ENCODE measurements around the gene TMEM123. TPM values are rescaled to one million over a fixed set of nuclear protein-coding genes. Genes with fewer than 3 reads are reported as not detected.

Gene TMEM123
- total RNA-seq = 207 and 208 TPM in 2 replicates

GRCh38 chr11:102452461-102453301 is at the start of gene TMEM123:
Gene TMEM123 (minus strand): TSS chr11:102452765. CDS start chr11:102452623, 142 bp downstream.

DNA sequence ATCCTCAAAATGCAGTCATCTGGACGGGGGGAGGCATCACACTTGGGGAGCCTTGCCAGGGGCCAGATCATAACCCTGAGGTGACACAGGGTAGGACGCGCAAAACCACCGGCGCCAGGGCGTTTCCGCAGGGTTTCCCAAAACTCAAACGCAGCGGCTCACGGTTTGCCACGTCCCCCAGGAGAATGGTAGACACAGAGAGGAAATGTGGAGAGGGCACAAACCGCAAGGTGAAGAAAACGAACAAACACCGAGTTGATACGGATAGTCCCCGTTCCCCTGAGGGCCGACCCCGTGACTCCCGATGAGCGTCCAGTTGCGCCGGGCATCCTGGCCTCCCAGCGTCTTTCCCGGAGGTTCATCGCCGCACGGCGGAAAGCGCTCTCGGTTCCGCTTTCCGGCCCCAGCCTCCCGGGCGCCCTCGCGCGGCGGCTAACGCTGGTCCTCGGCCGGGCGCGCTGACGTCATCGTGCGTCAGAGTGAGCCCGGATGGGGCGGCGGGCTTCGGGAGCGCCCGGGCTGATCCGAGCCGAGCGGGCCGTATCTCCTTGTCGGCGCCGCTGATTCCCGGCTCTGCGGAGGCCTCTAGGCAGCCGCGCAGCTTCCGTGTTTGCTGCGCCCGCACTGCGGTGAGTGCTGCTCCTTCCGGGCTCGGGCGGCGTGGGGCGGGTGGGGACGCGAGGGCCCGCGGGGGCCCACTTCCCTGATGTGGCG is 105.7 kb downstream of the TMEM123 start, which contains the start of gene BIRC2:
TSS of gene BIRC2 (plus strand) at position 467 of the 714 bp plus-strand sequence. CDS start 2,641 bp downstream, outside the sequence.

Other genes with a start within 250 kb of the TMEM123 start
- 10.7 and 11.2 TPM in 2 replicates for gene BIRC3, start 135.3 kb downstream of the TMEM123 start, total RNA-seq
- gene BIRC2, start 105.6 kb downstream of the TMEM123 start, total RNA-seq = 37.4 and 40.7 TPM in 2 replicates
- gene MMP7, start 78.0 kb upstream of the TMEM123 start, total RNA-seq = not detected in 2 replicates
- gene MMP20, start 172.6 kb upstream of the TMEM123 start, total RNA-seq = not detected in 2 replicates

All from mammary microvascular endothelial cell (primary cell).